SK-N-SH treated with all-trans-retinoic acid at 6 μM for 48 hours (cell line): ENCODE data around the gene NPB.

Experiments used
- ATAC-seq: fragments of 200-7000 bp; cut with Tn5 transposase; 3 replicates; pipeline ENCODE4 v1.9.1; 2020; ENCODE audit warnings: mild to moderate bottlenecking, moderate library complexity
- ARNTL ChIP-seq: fragments of 450-650 bp; formaldehyde crosslinking; IDR thresholded peaks from 2 replicates; pipeline ENCODE4 v1.5.0; 2020; ENCODE audit warnings: low read depth, mild to moderate bottlenecking, moderate library complexity, borderline replicate concordance
- BACH2 ChIP-seq: fragments of 250-450 bp; sonication (Bioruptor Pico); IDR thresholded peaks from 2 replicates; pipeline ENCODE4 v1.9.0; 2021; ENCODE audit warnings: mild to moderate bottlenecking, borderline replicate concordance
- CREB5 ChIP-seq: fragments of 250-450 bp; sonication (Bioruptor Pico); IDR thresholded peaks from 2 replicates; pipeline ENCODE4 v1.5.1; 2020; ENCODE audit warnings: low read depth, mild to moderate bottlenecking, moderate library complexity
- CSRNP3 ChIP-seq: fragments of 250-450 bp; sonication (Bioruptor Pico); IDR thresholded peaks from 2 replicates; pipeline ENCODE4 v1.5.1; 2021; ENCODE audit warnings: mild to moderate bottlenecking, moderate library complexity
- GLIS3 ChIP-seq: fragments of 250-450 bp; sonication (Bioruptor Pico); IDR thresholded peaks from 2 replicates; pipeline ENCODE4 v1.5.0; 2020; ENCODE audit warnings: mild to moderate bottlenecking, moderate library complexity
- ISL1 ChIP-seq: fragments of 250-450 bp; sonication (Bioruptor Pico); IDR thresholded peaks from 2 replicates; pipeline ENCODE4 v2.1.2; 2022; ENCODE audit warnings: mild to moderate bottlenecking, moderate library complexity
- OSR1 ChIP-seq: fragments of 250-450 bp; sonication (Bioruptor Pico); IDR thresholded peaks from 2 replicates; pipeline ENCODE4 v1.8.0; 2022; ENCODE audit warnings: moderate library complexity, mild to moderate bottlenecking, inconsistent platforms
- PATZ1 ChIP-seq: fragments of 250-450 bp; sonication (Bioruptor Pico); IDR thresholded peaks from 2 replicates; pipeline ENCODE4 v1.8.0; 2020; ENCODE audit warnings: mild to moderate bottlenecking, moderate library complexity, borderline replicate concordance
- POU6F1 ChIP-seq: fragments of 250-450 bp; sonication (Bioruptor Pico); IDR thresholded peaks from 2 replicates; pipeline ENCODE4 v1.8.0; 2021; ENCODE audit warnings: low read depth, mild to moderate bottlenecking, moderate library complexity, borderline replicate concordance
- PPARA ChIP-seq: fragments of 250-450 bp; sonication (Bioruptor Pico); IDR thresholded peaks from 2 replicates; pipeline ENCODE4 v1.5.0; 2020; ENCODE audit warnings: mild to moderate bottlenecking, borderline replicate concordance
- RARB ChIP-seq: fragments of 250-450 bp; sonication (Bioruptor Pico); IDR thresholded peaks from 2 replicates; pipeline ENCODE4 v1.8.0; 2021; ENCODE audit warnings: mild to moderate bottlenecking, moderate library complexity
- SNAI2 ChIP-seq: fragments of 250-450 bp; sonication (Bioruptor Pico); IDR thresholded peaks from 2 replicates; pipeline ENCODE4 v1.5.0; 2020; ENCODE audit warnings: mild to moderate bottlenecking, moderate library complexity
- TCF4 ChIP-seq: fragments of 250-450 bp; sonication (Bioruptor Pico); IDR thresholded peaks from 2 replicates; pipeline ENCODE4 v1.8.0; 2021; ENCODE audit warnings: mild to moderate bottlenecking, moderate library complexity, borderline replicate concordance
- TOX ChIP-seq: fragments of 250-450 bp; sonication (Bioruptor Pico); IDR thresholded peaks from 2 replicates; pipeline ENCODE4 v1.8.0; 2021; ENCODE audit warnings: mild to moderate bottlenecking, moderate library complexity, borderline replicate concordance
- TSHZ2 ChIP-seq: fragments of 250-450 bp; sonication (Bioruptor Pico); IDR thresholded peaks from 2 replicates; pipeline ENCODE4 v1.5.0; 2020; ENCODE audit warnings: mild to moderate bottlenecking, moderate library complexity
- ZC3H10 ChIP-seq: fragments of 250-450 bp; sonication (Bioruptor Pico); IDR thresholded peaks from 2 replicates; pipeline ENCODE4 v1.5.1; 2021; ENCODE audit warnings: mild to moderate bottlenecking, moderate library complexity
- ZFP3 ChIP-seq: fragments of 250-450 bp; sonication (Bioruptor Pico); IDR thresholded peaks from 2 replicates; pipeline ENCODE4 v1.5.0; 2020; ENCODE audit warnings: mild to moderate bottlenecking, moderate library complexity
- ZFP30 ChIP-seq: fragments of 450-650 bp; formaldehyde crosslinking; IDR thresholded peaks from 2 replicates; pipeline ENCODE4 v1.5.0; 2022; ENCODE audit warnings: mild to moderate bottlenecking, moderate library complexity
- ZNF565 ChIP-seq: fragments of 450-650 bp; formaldehyde crosslinking; conservative IDR thresholded peaks from 2 replicates; pipeline ENCODE4 v1.5.0; 2020; ENCODE audit warnings: low read depth, mild to moderate bottlenecking, moderate library complexity
- ZNF70 ChIP-seq: fragments of 450-650 bp; formaldehyde crosslinking; IDR thresholded peaks from 2 replicates; pipeline ENCODE4 v1.5.0; 2020; ENCODE audit warnings: mild to moderate bottlenecking, moderate library complexity
- ZNF8 ChIP-seq: fragments of 450-650 bp; formaldehyde crosslinking; IDR thresholded peaks from 2 replicates; pipeline ENCODE4 v1.5.0; 2020; ENCODE audit warnings: mild to moderate bottlenecking, moderate library complexity

NPB gene

GRCh38 chr17:81888988-81889595 is 12.9 kb upstream of the NPB start (continued):
- no peak for TF ChIP-seq CREB5
- TF ChIP-seq ZC3H10 (CRISPR knock-in tag) = no peak

- TF ChIP-seq ZNF8 (CRISPR knock-in tag) (no peak), TOX (CRISPR knock-in tag) (no peak), ARNTL (CRISPR knock-in tag) (no peak), PATZ1 (CRISPR knock-in tag) (no peak), GLIS3 (CRISPR knock-in tag) (no peak), CSRNP3 (CRISPR knock-in tag) (no peak), BACH2 (CRISPR knock-in tag) (no peak), OSR1 (no peak)
- no peak for ATAC-seq
These were observed 12.4 kb upstream of the NPB start for GRCh38 chr17:81889602-81890001.

- TF ChIP-seq TSHZ2 (no peak), ARNTL (CRISPR knock-in tag) (no peak), ZNF8 (CRISPR knock-in tag) (no peak), ZFP3 (CRISPR knock-in tag) (no peak), OSR1 (no peak), SNAI2 (CRISPR knock-in tag) (no peak), ZC3H10 (CRISPR knock-in tag) (no peak), CSRNP3 (CRISPR knock-in tag) (no peak), ZFP30 (CRISPR knock-in tag) (no peak), TCF4 (CRISPR knock-in tag) (no peak), RARB (no peak), TOX (CRISPR knock-in tag) (no peak), ZNF70 (CRISPR knock-in tag) (no peak), PPARA (CRISPR knock-in tag) (no peak), ISL1 (CRISPR knock-in tag) (no peak), POU6F1 (CRISPR knock-in tag) (no peak), GLIS3 (CRISPR knock-in tag) (no peak), ZNF565 (no peak), CREB5 (no peak)
- no peak for ATAC-seq
These were observed 11.4 kb upstream of the NPB start for GRCh38 chr17:81890447-81891302.
